DMS 273 (cell line): Measurements from ENCODE around the gene CCDC187.
"Not testable (repeated sequence)": the region's sequence is repeated elsewhere in the genome, so short reads cannot be mapped to it uniquely, and the experiment has no call there.

Experiments used
- DNase-seq: peaks from one replicate; lab custom pipeline; 2025; ENCODE audit not compliant: unreplicated experiment; lab: John Stamatoyannopoulos, UW

The CCDC187 gene

DNA sequence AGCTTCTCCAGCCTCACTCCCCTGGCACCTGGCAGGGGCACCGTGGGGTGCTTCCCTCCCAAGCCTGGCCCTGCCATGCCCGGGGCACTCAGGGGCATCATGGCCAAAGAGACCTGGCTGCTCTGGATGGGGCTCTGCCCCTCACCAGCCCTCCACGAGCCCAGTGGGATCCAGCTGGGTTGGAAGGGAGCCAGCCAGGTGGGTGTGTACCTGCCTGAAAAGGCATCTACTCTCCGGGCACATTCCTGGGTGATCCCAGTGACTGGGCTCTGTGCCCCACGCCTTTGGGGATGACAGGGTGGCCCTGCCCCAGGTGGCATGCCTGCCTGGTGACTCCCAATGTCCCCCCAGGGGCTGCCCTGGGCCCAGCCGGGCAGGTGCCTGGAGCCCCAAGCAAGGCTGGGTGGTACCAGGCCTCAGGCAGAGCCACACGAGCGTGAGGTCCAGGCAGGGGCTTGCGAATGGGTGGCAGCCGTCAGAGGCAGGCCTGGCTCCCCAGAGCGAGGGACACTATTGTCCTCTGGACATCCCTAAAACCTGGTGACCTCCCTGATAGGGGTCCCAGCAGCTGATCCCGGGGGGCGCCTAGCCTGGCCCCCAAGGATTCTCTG is 24.2 kb upstream of the CCDC187 start:
- DNase-seq = peak; percentile 61

DNA sequence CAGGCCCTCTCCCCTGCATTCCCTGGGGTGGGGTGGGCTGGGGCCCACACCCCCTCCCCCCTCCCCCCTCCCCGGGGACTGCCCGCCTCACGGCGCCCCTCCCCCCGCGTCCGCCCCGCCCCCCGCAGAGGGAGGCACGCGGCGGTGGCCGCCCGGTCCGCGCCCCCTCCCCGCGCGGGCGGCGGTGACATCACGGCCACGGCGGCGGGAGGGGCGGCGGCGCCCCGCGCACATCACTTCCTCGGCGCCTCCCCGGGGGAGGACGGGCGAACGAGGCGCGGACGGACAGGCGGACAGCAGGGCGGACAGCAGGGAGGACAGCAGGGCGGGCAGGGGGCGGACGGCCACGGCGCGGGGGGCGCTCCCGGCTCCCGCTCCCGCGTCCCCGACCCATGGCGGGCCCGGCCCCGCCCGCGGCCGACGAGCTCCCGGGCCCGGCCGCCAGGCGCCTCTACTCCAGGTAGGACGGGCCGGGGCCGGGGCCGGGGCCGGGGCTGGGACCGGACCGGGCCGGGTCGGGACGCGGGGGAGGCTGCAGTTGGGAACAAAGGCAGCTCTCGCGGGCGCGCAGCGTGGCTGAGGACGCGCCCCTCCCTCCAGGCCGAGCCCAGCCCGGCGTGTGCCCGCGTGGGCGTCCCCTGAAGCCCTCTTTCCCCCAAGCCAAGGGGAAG is 23.5 kb upstream of the CCDC187 start, which contains the start of gene GPSM1:
Gene GPSM1, plus strand, starts transcription at position 236 of the 671 bp plus-strand sequence. Its CDS starts 157 bp downstream, at position 393.
- DNase-seq = peak; percentile 77

GRCh38 chr9:136326761-136327303 is 22.9 kb upstream of the CCDC187 start:
- no peak for DNase-seq

DNA sequence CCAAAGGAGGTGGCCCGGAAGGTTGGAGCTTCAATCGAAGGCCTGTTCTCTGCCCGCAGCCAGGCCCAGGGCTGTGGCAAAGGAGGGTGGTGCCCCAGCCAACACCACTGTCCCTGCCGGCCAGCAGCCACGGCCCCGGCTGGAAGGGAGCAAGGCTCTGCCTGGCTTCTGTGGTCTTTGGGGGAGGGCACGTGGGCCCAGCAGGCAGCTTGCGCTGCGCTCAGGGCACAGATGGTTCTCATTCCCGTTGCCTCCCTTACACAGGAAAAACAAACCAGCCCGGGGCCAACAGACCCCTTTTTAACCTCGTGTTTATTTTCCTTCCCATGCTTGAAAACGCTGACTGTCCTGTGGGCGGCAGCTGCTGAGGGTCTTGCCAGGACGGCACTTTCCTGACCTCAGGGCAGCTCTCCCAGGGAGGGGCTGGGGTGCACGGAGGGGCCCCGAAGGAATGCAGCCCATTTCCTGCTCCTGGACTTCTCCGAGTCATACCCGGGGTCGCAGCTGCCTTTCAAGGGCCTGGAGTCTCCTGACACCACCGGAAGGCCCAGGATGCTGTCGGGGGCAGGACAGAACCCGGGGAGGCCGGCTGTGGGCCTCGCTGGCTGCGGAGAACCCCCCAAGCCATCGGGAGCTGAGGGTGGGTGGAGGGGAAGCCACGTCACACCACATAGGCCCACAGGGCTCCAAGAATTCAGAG is 22.3 kb upstream of the CCDC187 start:
- peak; percentile 93 for DNase-seq

DNA sequence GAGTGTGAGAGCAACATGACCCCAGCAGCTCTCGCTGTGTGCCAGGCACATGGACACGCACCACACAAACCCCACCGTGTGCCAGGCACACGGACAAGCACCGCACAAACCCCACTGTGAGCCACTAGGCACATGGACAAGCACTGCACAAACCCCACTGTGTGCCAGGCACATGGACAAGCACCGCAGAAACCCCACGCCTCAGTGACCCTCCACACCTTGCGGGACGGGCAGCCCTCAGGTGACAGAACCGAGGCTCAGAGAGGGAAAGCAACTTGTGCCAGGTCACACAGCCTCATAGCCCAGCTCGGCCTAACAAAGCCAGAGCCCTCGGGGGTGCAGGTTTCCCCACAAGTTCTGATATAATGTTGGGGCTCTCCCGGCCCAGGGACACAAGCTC is 21.5 kb upstream of the CCDC187 start:
- DNase-seq = no peak

GRCh38 chr9:136324501-136325300 is 20.8 kb upstream of the CCDC187 start:
- no peak for DNase-seq

- DNase-seq = peak; percentile 52
Observed at GRCh38 chr9:136323371-136323789, 19.5 kb upstream of the CCDC187 start.

- DNase-seq = no peak
Observed at GRCh38 chr9:136322756-136323330, 18.9 kb upstream of the CCDC187 start.

- DNase-seq = no peak
Observed at GRCh38 chr9:136321561-136321960, 17.7 kb upstream of the CCDC187 start.

GRCh38 chr9:136320972-136321371 is 17.1 kb upstream of the CCDC187 start:
- DNase-seq = not testable (repeated sequence)

- DNase-seq = not testable (repeated sequence)
Observed at GRCh38 chr9:136319955-136320354, 16.1 kb upstream of the CCDC187 start.

DNA sequence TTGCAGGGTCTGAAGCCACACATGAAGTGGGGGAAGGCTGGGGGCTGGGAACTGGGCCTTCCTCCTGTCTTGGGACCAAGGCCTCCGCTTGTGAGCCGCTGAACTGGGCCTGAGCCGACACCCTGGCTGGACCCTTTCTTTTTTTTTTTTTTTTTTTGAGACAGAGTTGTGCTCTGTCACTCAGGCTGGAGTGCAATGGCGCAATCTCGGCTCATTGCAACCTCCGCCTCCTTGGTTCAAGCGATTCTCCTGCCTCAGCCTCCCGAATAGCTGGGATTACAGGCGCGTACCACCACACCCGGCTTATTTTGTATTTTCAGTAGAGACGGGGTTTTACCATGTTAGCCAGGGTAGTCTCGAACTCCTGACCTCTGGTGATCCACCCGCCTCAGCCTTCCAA is 15.3 kb upstream of the CCDC187 start:
- DNase-seq = not testable (repeated sequence)

GRCh38 chr9:136318776-136319241 is 14.9 kb upstream of the CCDC187 start:
- no peak for DNase-seq

DNA sequence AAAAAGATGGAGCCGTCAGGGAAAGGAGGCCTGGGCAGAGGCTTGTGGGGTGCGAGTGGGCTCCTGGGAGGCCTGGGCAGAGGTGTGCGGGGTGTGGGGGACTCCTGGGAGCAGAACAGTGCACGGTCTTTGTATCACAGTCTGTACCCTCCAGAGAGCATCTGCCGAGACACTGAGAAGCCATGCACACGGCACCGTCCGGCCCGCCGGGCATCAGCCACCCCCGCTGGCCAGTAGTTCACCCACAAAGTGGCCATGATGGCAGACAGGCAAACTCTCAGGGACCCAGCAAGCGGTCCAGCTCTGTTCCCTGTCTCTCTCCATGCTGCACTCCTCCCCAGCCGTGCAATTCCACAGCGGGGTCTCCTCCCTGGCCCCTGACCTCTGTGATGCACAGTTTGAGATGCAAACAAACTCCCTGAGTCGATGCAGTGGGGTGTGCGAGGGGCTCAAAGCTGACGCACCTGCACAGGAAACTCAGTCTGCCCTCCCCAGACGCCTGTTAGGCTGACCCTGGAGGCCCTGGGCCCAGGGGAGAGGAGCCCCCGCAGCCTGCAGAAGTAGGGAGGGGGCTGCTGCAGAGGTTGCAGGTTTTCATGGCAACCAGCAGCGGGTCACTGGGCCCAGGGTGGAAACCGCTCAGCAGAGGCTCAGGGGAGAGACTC is 14.3 kb upstream of the CCDC187 start:
- DNase-seq = no peak

DNA sequence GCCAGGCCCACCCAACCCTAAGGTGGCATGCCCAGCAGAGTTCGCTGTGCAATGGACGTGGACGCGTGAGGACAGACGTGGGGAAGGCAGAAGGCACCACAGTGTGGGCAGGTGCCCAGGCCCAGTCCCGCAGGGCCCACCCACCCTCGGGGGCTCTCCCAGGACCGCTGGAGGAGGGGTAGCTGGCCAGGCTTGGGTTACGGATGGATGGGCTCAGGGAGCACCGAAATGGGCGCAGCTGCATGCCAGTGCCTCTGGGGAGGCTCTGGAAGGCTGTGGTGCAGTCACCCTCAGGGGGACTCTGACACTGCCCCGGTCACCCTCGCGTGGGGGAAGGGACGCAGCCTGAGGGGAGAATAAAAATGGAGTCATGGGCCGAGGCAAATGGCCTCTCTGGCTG is 13.8 kb upstream of the CCDC187 start:
- DNase-seq = no peak

GRCh38 chr9:136316896-136317676 is 13.2 kb upstream of the CCDC187 start:
- DNase-seq = peak; percentile 88

DNA sequence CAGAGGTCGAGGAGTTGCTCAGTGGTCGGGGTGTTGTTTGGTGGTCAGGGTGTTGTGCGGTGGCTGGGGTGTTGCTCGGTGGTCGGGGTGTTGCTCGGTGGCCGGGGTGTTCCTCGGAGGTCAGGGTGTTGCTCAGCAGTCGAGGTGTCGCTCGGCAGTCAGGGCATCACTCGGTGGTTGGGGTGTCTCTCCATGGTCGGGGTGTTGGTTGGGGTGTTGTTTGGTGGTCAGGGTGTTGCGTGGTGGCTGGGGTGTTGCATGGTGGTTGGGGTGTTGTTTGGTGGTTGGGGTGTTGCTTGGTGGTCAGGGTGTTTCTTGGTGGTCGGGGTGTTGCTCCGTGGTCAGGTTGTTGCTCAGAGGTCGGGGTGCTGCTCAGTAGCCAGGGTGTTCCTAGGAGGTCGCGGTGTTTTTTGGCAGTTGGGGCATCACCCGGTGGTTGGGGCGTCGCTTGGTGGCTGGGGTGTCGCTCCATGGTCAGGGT is 12.4 kb upstream of the CCDC187 start:
- no peak for DNase-seq

GRCh38 chr9:136314944-136315343 is 11.1 kb upstream of the CCDC187 start:
- DNase-seq = no peak

DNA sequence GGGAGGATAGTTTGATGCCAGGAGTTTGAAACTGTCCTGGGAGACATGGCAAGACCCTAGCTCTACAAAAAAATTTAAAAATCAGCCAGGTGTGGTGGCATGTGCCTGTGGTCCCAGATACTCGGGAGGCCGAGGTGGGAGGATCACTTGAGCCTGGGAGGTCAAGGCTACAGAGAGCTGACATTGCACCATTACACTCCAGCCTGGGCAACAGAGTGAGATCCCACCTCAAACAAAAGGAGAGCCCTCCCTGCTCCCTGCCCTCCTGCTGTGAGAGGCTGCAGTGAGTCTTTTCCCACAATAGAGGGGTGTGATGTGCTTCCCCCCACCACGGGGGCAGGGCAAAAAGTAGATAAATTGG is 10.1 kb upstream of the CCDC187 start:
- DNase-seq = no peak
